ENCODE data around the gene IFNGR2. TPM values are rescaled to one million over a fixed set of nuclear protein-coding genes. Genes with fewer than 3 reads are reported as not detected.

Gene IFNGR2
- total and polyA plus RNA-seq, 12 donors, result 27.4 to 71.3 (median 35.3) TPM

GRCh38 chr21:33478935-33479678 is 75.9 kb downstream of the IFNGR2 start:
- intact Hi-C loops (cut with DNase I), result loop anchor here in 2 of 10 donors (2.0 to 5.0 kb wide), 2 partner anchors 63 to 64 kb away; partner anchors contain the start of genes GART (in 2 of the 2) and SON (in 2 of the 2)
- DNase-seq (peak; percentile 7 to 31), ATAC-seq (peak in 7 of 8 donors; percentile 0 to 39 (median 17))
- no peaks in the 10 kb centered on the region for H3K27me3 ChIP-seq
- TF ChIP-seq CTCF (IDR thresholded peaks at IDR 0.05), result peak in 3 of 9 donors; percentile 18 to 36 (median 23)
- 0 to 1% methylated on average over 57 to 68 of the region's 68 CpGs for whole genome bisulfite sequencing, 2 donors
- H3K36me3 ChIP-seq, result peaks cover 0 to 4% (median 0%) of the 10 kb centered on the region in 9 donors
- peak overlapping the region; percentile 95 to 99 (median 98) for H3K27ac ChIP-seq
- peak overlapping the region; percentile 91 to 99 (median 95) for H3K4me3 ChIP-seq
- no peaks in the 10 kb centered on the region for H3K9me3 ChIP-seq
- H3K4me1 ChIP-seq, result peaks cover 0 to 31% (median 16%) of the 10 kb centered on the region in 9 donors

GRCh38 chr21:33479679-33480480 is 76.7 kb downstream of the IFNGR2 start, which contains the start of gene TMEM50B:
Gene TMEM50B, minus strand, starts transcription at chr21:33479974. Its CDS starts 11,089 bp downstream, at chr21:33468885.
- Histone ChIP-seq H3K4me1 (peaks cover 0 to 31% (median 16%) of the 10 kb centered on the region in 9 donors), H3K36me3 (peaks cover 0 to 4% (median 0%) of the 10 kb centered on the region in 9 donors), H3K27ac (peak within 1 kb of the TSS; percentile 95 to 99 (median 98)), H3K27me3 (no peaks in the 10 kb centered on the region), H3K4me3 (peak within 1 kb of the TSS; percentile 91 to 99 (median 95)), H3K9me3 (no peaks in the 10 kb centered on the region)
- peak; percentile 26 to 72 (median 58) for TF ChIP-seq CTCF (IDR thresholded peaks at IDR 0.05)
- intact Hi-C loops (cut with DNase I), result loop anchor here in 2 of 10 donors (2.0 to 5.0 kb wide), 2 partner anchors 62 to 63 kb away; partner anchors contain the start of genes GART (in 2 of the 2) and SON (in 2 of the 2)
- 0 to 1% methylated on average over 69 to 93 of the region's 93 CpGs for WGBS, 2 donors
- ATAC-seq, result peak; percentile 97 to 98 (median 98)
- peak; percentile 95 to 99 for DNase-seq

- no peak for ATAC-seq
- Histone ChIP-seq H3K27me3 (no peaks in the 10 kb centered on the region), H3K27ac (peak overlapping the region; percentile 85 to 99 (median 98)), H3K36me3 (peaks cover 0 to 4% (median 0%) of the 10 kb centered on the region in 9 donors), H3K4me1 (peaks cover 0 to 31% (median 16%) of the 10 kb centered on the region in 9 donors), H3K9me3 (no peaks in the 10 kb centered on the region), H3K4me3 (peak overlapping the region; percentile 7 to 99 (median 94))
- DNase-seq, result no peak
- TF ChIP-seq CTCF (IDR thresholded peaks at IDR 0.05), result no peak
- 35% methylated on average over 17 of the region's 17 CpGs for WGBS, 2 donors
- intact Hi-C loops (cut with DNase I), result no loop called here
Observed at GRCh38 chr21:33480481-33481103, 77.4 kb downstream of the IFNGR2 start.

All from heart right ventricle (tissue), 16 donors.